Retinal pigment epithelial cell (primary cell): ENCODE results near the gene RTL1.

Source experiments
- DNase-seq: peaks from one replicate; pipeline ENCODE4 v3.0.0-alpha.2; 2010; ENCODE audit warnings: low read depth
- H3K4me3 ChIP-seq: 2 replicates; pipeline ENCODE4 v1.5.1; 2011; ENCODE audit warnings: mild to moderate bottlenecking, low read length, control low read depth, moderate library complexity
- CTCF ChIP-seq: conservative IDR thresholded peaks from 2 replicates; pipeline ENCODE4 v1.5.1; 2011; ENCODE audit warnings: low read depth, low read length, control low read depth, inconsistent platforms

Gene RTL1

GRCh38 chr14:100857923-100858837 is 45.3 kb downstream of the RTL1 start:
- no peak for TF ChIP-seq CTCF
- no peak for DNase-seq
- H3K4me3 ChIP-seq, result no peak overlapping the region

- no peak for TF ChIP-seq CTCF
- DNase-seq, result no peak
These were observed 46.1 kb downstream of the RTL1 start for GRCh38 chr14:100857233-100857922.

GRCh38 chr14:100856056-100856950 is 47.2 kb downstream of the RTL1 start:
- TF ChIP-seq CTCF, result no peak
- no peak for DNase-seq
- no peak overlapping the region for H3K4me3 ChIP-seq

More at GRCh38 chr14:100857233-100857922, 46.1 kb downstream of the RTL1 start:
- no peak overlapping the region for H3K4me3 ChIP-seq

GRCh38 chr14:100855256-100855930 is 48.1 kb downstream of the RTL1 start:
- H3K4me3 ChIP-seq, result no peak overlapping the region
- no peak for TF ChIP-seq CTCF
- DNase-seq, result no peak

- no peak for DNase-seq
- no peak overlapping the region for H3K4me3 ChIP-seq
- TF ChIP-seq CTCF, result no peak
These were observed 49.1 kb downstream of the RTL1 start for GRCh38 chr14:100854435-100854834.

GRCh38 chr14:100851946-100852620 is 51.4 kb downstream of the RTL1 start:
- no peak for DNase-seq
- TF ChIP-seq CTCF, result no peak
- H3K4me3 ChIP-seq, result no peak overlapping the region
